Epidermal melanocyte (primary cell): ENCODE measurements around the gene SMYD3.

Experiments
- DNase-seq: peaks from one replicate; pipeline ENCODE4 v3.0.0; 2011; ENCODE audit warnings: low spot score; ENCODE audit not compliant: insufficient read length

Gene SMYD3

DNA sequence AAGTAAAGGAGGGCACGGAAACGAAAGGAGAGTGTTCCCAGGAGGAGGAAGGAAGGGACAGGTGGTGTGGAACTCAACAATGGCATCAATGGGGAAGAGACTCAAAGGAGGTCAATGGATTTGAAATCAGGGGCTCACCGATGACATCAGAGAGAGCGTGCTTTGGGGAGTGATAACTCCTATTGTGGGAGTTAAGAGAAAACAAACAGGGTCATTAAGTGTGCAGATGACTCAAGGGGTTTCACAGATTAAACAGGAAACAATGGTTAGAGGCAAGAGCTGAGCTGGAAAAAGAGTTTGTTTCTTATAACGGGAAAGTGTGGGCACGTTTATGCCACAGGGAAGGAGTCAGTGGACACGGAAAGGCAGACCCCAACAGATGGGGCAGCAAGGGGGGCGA is 629.1 kb downstream of the SMYD3 start:
- no peak for DNase-seq

DNA sequence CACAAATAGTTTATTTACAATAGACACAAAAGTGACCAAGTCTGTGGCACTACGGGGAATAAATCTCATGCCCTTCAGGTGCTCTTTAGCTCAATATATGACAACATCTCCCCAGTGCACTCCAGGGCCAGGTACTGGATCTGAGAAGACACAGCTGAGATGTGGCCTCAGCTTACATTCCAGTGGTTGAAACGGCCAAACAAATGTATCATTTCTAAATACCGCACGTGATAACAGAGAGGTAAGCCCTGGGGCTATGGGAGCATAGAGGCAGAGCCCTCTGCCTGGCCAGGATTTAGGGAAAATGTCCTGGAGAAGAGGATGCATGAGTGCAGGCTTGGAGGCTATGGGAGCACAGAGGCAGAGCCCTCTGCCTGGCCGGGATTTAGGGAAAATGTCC is 630.5 kb downstream of the SMYD3 start:
- DNase-seq, result no peak

DNA sequence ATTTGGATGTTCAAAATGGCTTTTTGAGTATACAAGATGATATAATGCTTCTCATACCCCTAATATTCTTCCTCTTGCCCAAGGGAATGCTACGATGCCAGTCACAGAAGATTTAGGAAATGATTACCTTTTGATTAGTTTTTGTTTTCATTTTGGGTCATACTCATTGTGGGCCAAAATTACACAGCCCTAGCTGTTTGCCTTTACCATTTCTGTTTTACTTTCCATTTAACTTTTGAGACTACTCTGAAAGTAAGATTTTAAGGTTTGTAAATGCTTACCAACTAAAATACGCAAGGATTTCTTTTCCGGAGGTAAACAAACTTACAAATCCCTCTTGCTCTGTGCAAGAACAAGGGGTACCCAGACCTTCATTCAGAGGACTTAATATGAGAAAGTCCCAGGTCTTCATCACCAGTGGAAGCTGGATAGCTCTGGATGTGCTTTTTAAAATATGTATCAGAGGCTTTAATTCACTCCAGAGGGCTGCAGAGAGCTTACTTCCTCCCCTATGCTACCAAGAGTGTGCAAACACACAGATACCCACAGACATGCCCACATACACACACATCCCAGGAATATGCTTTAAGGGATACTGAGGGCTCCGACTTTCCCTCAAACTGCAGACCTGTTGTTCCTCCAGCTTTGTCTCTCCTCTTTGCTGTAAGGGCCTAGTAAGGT is 631.4 kb downstream of the SMYD3 start:
- DNase-seq, result no peak

DNA sequence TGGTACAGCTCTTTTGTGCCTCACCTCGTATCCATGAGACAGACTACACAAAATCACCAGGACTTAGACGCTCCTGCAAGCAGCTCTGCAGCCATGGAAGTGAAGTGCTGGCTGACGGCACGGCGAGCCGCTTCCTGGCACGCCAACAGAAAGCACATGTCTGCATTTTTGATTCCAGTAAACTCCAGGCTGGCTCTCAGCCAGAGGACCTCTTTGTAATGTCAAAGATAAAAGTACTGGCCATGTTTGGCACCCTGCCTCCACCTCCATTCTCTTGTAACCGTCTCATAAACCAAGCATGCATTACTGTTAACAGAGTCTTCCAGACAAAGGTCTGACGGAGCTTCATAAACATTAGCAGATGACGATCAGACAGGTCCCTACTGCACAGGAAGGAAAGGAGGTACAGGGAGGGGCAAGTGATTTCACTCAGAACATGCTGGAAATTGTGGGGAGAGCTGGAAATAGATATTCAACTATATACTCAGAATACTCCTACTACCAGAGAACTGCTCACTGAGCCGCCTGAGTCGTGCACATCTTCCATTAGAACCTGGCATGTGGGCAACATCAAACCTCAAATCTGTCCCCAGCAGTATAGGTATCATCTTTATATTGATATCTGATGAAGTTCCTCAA is 632.0 kb downstream of the SMYD3 start:
- DNase-seq, result peak; percentile 54

DNA sequence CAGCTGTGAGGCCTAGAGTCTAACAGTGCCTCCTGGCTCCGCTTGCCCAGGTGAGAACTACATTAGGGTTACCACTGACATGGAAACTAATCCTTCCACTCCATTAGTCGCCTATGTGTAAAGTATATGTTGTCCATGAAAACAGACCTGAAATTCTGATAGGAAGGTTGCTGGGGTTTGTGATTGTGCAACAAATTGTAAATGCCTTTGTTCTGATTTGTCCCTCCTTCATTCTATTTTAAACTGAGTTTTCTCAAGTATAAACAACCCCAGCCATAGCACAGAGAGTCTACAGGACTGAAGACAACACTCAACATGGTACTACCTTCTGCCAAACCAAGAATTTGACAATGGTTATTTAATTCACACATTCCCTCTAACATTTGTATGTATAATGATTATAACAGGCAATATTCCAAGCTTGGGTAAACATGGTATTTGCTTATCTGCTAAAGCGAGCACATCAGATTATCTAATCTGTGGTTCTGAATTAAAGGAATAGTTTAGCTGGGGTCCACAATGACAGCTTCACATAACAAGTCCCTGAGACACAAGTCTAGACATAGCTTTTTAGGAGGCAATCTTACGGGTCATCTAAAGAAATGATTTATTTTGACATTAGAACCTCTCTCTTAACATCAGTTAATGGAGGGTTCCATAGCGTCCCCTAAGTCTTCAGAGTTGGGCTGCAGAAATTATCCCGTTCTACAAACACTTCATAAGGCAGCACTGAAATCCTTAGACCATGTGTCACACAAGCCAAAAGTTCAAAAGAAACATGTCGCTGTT is 633.0 kb downstream of the SMYD3 start:
- no peak for DNase-seq

DNA sequence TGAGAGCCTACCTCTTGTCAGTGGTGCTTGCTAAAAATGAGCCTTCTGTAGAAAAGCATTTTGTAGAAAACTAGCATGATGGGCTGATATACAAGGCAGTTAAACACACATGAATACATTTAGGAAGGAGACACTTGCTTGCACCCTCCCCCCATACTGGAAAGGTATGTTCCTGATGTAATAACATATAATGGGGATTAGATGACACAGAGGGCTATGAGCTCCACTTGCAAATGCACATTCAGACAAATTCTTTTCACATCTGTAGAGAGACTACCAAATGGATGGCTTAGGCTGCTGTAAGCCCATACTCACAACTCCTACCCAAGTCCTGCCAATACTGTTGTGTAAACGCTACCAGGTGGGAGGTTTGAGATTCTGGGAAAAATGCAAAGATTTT is 634.0 kb downstream of the SMYD3 start:
- no peak for DNase-seq

DNA sequence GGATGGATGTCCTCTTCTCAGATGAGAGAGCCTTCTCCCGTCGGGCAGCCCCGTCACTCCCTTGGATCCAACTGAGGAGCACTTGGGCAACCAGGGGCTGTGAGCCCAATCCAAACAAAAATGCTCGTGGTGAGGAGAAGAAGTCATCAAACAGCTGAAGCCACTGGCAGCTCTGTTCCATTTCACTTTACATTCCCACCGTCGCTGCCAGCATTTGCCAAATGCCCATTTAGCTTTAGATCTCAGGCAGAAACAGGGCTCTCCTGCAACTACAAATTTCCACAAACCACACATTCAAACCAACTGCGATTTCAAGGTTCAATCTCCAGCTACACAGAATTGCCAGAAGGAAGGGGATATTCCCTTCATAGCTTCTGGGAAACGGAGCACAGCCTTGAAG is 634.6 kb downstream of the SMYD3 start:
- no peak for DNase-seq

DNA sequence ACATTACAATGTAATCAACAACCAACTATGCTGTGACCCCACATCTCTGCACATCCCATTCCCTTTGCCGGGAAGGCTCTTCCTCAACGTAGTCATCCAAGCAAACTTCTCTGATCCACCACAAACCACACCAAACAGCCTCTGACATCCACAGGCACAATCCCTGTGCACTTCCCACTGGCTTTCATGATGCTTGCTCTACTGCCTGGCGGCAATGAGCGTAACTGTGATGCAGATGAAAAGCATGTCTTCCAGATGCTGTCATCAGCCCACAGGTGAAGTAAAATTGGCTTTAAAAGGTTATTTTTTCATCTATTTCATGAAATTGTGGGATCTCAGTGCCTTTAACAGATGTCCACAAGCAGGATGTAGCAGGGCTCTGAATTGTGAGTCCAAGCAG is 635.2 kb downstream of the SMYD3 start:
- DNase-seq, result no peak

DNA sequence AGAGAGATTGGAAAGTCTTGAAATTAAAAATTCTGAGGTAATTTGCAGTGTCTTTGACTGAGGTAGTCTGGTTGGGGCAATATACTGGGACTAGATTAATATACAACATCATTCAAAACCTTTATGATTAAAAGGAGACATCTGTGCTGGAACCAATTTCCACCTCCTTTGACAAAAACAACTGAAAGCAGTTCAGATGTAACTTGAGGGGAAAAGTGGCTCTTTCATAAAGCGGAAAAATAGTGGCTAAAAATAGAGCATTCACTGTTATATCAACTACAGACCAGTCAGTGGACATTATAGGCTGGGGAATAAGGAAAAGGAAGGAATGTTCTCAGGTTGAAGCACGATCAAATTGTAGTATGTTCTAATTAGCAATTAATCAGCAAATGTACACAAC is 635.9 kb downstream of the SMYD3 start:
- DNase-seq, result no peak

DNA sequence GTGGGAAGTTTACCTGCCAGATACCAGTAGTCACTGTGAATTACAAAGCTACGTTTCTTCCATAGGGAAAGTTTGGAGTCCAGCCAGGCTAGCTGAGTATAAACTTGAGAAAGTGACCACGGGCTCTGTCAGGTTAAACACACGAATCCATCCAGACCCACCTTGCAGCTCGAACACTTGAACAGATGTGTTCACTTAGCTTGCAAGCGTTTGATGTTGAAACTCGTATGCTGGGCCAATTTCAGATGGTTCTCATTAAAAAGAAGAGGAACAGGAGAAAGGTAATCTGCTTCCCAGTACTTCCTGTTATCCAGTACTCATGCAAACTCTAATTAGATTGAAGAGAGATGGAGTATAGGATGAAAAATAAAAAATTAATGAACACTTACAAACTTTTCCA is 636.4 kb downstream of the SMYD3 start:
- no peak for DNase-seq

DNA sequence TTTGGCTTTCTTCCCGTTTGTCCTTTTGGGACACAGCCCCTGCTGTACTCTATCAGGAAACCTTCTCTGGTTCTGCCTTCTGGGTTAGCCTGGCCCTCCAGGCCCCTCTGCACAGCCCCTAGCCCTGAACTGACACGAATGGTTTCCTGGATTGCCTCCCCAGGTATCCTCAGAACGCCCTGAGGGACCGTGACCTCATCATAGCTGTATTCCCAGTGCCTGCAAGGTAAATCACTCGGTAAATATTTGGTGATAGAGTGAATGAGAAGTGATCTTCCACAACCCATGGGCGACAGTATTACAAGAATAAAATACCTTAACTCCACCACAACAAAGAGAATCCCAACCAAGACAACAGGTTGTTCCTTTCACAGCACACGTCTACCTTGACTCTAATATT is 637.2 kb downstream of the SMYD3 start:
- no peak for DNase-seq

DNA sequence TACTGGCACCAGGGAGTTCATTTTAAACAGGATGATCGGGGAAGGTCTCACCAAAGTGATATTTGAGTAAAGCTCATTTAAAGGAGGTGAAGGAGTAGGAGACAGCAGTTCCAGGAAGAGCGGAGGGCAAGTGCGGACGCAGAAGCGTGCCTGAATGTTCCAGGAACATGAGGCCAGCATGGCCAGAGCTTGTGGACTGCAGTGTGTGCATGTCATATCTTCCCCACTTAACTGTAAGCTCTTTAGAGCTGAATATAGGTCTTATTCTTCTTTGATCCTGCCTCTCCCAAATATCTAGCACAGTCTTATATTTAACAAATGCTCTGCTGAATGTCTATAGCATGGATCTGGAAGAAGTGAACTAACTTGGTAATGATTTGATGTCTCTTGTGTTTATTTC is 639.3 kb downstream of the SMYD3 start:
- no peak for DNase-seq

DNA sequence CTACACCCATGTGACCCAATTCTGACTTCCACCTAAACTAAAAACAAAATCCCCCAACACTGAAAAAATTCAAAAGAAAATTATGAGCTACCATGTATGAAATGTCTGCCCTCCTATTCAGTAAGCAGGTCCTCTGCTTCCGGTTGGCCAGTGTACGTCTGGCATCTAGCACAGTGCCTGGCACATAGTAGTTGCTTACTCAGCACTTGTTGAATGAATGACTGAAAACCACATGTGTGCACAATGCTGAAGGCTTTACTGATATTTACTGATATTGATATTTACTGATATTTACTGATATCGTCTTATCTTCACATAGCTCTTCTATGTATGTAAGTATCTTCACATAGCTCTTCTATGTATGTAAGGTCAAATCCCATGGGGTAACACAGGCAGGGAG is 642.2 kb downstream of the SMYD3 start:
- no peak for DNase-seq

DNA sequence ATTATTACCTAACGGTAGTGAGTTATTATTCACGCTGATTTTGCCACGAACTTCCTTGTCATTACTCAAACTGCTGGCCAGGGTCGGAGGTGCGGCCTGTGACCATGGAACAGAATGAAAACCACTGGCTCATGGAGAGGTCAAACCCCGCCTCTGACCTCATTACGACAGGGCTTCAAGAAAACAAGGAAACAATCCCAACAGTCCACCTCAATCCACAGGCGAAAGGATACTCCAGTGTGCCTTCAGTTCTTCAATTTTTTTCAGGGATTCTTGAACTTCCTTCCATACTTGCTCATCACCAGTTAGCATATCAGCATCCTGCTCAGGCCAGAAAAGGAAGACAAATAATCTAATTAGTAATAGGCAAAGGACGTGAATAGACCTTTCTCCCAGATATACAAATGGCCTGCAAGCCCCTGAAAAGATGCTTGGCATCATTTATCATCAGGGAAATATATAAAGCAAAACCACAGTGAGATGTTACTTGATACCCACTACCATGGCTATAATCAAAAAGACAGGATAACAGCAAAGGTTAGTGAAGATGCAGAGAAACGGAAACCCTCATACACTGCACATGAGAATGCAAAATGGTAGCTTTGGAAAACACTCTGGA is 643.4 kb downstream of the SMYD3 start:
- no peak for DNase-seq

DNA sequence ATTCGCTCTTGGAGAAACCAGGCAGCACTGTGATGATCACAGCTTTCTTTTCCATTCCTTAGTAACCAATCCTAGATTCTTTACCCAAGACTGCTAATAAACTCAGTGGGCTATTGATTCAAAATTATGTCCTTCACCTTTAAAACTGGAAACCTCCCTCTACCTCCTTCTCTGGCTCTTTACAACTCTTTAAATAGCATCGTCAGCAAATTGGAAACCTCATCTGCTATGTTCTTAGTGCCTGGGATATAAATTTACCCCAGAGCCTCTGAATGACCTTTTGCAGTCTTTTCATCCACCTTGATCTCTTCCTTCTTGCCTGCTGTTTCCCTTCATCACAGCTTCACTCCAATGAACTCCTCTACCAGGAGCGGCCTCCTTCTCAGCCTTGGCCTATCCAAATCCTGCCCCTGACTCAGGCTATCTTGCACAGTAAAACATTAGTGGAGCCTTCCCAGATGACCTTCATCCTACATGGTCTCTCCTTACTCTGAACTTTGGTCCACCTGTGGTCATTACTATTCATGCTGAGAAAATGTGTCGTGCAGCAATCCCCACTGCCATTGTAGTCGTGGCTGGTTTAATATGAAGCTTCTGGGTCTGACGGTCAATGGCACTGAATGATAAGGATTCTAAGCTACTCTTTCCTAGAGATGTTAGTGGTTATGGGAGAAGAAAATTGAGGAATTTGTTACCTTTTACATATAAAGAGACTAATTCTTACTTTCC is 644.1 kb downstream of the SMYD3 start:
- no peak for DNase-seq

DNA sequence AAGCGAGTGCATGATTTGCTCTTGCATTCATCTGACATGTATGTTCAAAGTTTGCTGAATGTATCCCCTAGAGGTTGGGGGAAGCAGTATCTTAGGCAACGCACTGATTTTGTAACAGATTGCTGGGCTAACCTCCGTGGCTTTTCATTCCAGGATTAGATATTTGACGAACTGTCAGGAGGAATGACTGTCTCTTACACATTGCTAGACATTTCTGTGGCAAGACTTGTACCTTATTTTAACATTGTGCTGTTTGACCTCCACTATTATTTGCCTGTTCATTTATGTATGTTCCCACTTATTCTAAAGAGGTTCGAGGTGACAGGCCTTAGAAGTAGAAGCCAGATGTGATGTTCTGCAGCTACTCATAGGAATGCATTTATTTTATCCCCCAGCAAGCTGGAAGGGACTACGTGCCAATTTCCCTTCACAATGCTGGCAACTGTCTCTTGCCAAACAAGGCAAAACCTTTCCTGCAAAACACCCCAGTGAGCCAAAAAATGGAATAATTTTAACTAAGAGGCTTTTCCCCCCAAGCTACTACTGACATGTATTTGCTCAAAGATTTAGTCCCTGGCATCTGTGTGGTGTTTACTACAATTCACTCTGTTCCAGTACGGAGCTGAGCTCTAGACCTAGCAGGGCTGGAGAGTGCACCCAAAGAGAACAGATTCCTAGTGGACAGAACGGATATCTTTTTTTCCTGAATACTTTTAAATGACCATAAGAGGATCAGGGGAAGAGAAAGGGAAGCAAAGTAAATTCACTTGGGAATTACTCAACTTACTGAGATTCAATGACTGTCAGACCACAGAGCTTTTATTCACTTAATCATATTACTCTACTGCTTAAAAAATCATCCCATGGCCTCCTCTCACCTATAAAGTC is 646.2 kb downstream of the SMYD3 start:
- DNase-seq, result peak; percentile 46

DNA sequence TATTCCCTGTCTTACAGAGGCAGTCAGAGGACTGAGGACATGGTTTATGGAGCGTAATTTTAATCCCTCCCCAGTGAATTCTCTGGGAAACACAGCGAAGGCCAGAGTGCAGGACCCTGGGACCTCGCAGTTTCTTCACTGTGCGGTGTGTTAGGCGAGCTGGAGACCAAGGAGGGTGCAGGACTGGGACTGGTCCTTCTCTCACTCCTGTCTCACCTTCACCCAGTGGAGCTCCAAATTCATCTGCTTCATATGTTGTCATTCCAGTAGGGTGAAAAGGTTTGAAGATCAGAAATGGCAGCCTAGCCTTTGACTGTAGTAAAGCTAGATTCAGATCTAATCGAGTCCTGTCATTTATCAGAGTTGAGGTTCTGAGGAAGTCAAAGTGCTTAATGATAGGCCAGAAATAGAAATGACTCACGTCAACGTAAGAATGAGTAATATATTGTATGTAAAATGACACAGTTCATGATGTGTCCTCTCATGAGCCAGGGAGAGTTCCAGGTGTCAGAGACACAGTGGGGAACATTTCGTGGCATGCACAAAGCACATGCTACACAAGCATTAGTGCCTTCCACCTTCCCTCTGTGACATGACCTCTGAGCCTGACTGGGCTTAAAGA is 647.5 kb downstream of the SMYD3 start:
- no peak for DNase-seq

DNA sequence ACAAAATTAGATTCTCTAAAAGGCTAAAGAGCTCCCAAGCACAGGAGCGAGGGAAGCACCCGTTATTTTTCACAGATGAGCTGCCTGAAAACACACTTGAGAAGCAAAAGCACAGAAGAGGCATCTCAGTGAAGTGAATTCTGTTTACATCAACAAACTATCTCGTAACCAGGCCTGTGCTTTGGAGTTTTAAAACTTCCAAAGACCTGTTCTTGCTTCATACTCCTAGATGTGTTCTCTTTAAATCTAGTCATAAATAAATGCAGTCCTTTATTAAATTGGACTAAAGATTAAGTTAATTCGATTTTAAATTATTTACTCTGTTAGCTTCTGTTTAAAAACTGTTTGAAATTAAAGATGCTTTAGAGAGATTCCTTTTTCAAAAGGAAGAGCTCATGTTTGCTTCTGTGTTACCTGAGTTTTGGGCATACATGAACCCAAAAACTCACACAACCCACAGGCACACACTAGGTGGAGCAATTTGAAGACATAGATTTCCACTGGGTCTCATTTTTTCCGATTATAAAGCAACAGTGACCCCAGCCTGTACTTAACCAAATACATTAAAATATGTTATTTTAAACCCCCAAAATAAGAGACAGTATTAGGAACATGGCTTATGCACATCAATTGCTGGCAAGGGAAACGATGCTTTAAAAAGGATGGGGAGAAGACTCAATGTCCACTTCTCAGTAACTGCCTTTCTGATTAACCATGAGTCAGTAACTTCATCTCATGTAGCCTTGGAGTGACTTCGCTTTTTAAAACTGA is 648.2 kb downstream of the SMYD3 start:
- no peak for DNase-seq

DNA sequence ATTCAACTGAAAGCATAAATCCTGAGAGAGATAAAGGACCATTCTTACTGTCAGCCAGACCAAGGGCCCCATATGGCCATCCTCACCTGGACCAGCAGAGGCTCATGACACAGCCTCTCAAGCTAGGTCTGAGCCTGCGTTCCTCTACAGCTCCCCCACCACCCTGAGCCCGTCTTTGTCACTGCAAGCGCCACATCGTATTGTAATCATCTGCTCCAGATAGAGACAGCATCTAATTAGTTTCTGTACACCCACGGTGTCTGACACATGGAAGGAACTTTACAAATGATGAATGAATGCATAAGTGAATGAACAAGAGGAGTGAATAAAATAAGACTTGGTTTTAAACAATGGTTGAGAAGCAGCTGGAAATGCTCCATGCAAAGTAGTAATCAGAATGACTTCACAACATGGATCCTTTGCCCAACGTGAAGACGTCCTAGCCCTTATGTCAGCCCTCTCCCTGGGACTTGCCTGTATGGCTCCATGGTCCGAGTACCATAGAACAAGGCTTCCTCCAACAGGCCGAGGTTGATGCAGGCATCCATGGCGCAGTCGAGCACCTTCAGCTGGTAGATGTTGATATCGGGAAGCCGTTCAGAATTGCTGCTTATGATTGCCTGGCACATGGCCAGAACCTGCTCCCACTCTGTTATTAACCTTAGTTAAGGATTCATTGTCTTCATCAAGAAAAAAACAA is 648.9 kb downstream of the SMYD3 start:
- no peak for DNase-seq
